Coronary artery (tissue), 2 donors: ENCODE measurements around the gene TBC1D1.
A peak's percentile ranks its signal among the peaks of the same experiment; 100 is the strongest.

Source experiments
- DNase-seq: peaks from one replicate; pipeline ENCODE4 v3.0.0-alpha.2; 2017; ENCODE audit warnings: low spot score
- H3K27ac ChIP-seq, 2 donors: fragments of 200-600 bp; sonication (generic); one replicate each; pipeline ENCODE4 v1.5.1; 2016 to 2019
- H3K4me3 ChIP-seq: fragments of 200-600 bp; sonication (generic); 2 replicates; pipeline ENCODE4 v1.5.1; 2016; ENCODE audit warnings: mild to moderate bottlenecking, moderate library complexity
- TF ChIP-seq, protein P1 (sequence below): fragments of 200-600 bp; sonication (generic); IDR thresholded peaks from one replicate; pipeline ENCODE4 v1.5.1; 2019; ENCODE audit warnings: antibody characterized with exemption

Gene TBC1D1

DNA sequence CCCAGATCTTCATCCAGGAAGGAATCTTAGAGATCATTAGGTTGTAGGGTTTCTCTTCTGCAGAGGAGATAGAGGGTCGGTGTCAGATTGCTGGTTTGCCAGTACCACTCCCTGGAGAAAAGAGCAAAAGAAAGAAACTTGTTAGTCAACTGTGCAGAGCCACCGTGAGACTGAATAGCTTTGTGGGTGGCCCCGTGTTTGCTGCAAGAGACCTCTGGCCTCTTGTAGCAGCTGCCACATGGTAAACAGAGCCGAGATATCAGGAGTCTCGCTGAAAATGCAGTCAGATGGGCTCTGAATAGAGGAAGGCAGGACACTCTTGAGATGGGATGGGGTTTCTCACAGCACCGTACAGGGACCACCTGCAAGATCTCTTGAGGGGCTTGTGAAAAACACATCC, 219.0 kb downstream of the TBC1D1 start:
- no peak overlapping the region for H3K27ac ChIP-seq
- TF ChIP-seq, protein P1, sequence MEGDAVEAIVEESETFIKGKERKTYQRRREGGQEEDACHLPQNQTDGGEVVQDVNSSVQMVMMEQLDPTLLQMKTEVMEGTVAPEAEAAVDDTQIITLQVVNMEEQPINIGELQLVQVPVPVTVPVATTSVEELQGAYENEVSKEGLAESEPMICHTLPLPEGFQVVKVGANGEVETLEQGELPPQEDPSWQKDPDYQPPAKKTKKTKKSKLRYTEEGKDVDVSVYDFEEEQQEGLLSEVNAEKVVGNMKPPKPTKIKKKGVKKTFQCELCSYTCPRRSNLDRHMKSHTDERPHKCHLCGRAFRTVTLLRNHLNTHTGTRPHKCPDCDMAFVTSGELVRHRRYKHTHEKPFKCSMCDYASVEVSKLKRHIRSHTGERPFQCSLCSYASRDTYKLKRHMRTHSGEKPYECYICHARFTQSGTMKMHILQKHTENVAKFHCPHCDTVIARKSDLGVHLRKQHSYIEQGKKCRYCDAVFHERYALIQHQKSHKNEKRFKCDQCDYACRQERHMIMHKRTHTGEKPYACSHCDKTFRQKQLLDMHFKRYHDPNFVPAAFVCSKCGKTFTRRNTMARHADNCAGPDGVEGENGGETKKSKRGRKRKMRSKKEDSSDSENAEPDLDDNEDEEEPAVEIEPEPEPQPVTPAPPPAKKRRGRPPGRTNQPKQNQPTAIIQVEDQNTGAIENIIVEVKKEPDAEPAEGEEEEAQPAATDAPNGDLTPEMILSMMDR: no peak
- no peak for DNase-seq

DNA sequence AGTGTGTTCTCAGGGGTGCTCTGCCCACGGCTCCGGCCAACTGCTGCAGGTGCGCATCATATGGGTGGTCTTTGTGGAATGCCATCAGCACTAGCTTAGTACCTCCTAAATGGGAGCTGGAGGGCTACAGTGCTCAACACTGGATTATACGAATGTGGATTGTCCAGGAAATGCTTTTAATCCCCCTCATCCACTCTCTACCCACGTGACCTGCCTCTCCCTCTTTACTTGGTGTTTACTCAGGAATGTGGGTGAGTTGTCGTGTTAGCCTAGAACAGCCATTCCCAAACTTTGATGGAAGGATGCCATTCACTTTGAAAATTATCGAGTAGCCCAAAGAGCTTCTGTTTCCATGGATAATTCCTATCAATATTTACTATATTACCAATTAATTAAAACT, 220.1 kb downstream of the TBC1D1 start:
- DNase-seq: no peak
- TF ChIP-seq, protein P1: no peak
- H3K27ac ChIP-seq: no peak overlapping the region
- H3K4me3 ChIP-seq: no peak overlapping the region

More for the DNA sequence above, 219.0 kb downstream of the TBC1D1 start:
- no peak overlapping the region for H3K4me3 ChIP-seq

DNA sequence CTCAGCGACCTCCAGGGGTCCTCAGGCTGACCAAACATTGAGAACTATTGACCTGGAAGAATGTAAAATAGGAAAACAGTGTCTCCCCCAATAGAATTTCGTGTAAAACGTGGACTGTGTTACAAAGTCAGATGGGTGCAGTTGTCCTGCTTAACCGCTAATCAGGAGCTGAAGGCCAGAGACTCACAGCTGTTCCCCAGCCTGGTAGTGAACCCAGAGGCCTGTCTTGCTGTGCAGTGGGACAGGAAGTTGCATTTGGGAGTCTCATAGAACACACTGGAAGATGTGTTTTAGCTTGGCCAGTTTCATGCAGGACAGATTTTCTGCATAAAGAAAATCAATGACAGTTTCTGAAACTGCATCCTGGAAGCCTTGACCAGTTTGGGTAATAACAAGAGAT, 220.8 kb downstream of the TBC1D1 start:
- DNase-seq: no peak
- TF ChIP-seq, protein P1: no peak
- Histone ChIP-seq H3K4me3 (no peak overlapping the region), H3K27ac (no peak overlapping the region)

DNA sequence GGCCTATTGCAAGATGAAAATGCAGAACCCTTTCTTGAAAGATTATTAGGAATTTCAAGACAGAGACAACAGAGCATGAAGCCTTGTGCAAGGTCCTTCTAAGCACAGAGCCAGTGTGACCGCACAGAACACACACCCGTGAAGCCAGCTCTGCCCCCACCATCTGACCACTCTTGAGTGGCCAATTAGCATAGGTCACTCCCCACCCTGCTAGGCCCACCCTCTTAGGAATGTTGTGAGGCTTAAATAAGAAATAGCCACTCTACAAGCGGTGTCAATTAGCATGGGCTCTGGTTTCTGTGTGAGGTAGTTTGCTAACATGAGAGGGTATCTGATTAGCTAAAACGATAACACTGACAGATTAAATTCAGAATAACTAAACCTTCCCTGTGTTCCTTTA, 222.2 kb downstream of the TBC1D1 start:
- peak overlapping the region in 1 of 2 donors; percentile 17 for H3K27ac ChIP-seq
- TF ChIP-seq, protein P1: no peak
- H3K4me3 ChIP-seq: no peak overlapping the region
- no peak for DNase-seq

DNA sequence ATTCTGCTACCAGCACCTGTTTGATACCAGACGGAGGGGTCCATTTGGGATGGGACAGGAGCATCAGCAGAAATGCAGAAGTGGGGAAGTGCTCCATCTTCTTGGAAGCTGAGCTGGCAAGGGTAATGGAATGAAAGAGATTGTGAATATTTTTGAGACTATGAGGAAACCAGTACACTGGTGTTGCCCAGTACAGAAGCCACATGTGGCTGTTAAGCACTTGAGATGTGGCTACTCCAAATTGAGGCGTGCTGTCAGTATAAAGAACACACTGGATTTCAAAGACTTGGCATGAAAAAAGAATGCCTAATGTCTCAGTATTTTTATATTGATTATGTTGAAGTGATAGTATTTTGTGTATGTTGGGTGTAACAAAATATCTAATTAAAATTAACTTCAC, 222.7 kb downstream of the TBC1D1 start:
- DNase-seq: no peak
- no peak overlapping the region for H3K27ac ChIP-seq
- TF ChIP-seq, protein P1: no peak
- H3K4me3 ChIP-seq: no peak overlapping the region

DNA sequence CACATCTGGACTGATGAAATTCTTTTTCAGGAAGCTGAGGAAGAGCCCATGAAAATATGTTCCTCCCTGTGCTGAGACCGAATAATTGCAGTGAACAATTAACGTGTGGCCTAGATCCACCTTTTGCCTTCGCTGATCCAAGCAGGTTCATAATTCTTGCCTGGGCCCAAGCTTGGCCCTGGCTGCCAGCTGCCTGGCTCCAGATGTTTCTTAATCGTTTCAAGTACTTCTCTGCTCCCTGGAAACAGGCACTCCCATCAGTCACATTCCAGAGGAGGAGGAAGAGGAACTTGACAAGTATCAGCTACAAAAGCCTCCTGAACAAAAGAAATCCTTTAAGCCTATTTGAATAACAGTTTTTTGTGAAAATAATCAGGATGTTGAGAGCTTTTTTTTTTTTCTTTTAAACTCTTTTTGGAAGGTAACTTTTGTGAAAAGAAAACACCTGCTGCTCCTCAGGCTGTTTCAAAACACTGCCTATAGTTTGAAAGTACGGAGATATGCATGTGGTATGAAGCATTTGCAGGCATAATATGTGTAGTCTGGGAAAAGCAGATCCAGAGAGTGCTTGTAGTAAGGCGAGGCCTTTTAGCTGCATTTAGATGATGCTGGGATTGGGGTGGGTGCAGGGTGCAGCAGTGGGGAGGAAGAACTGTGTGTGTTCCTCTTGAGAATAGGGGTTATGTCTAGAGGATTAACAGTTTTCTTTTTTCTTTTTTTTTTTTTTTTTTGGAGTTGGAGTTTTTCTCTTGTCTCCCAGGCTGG, 223.7 kb downstream of the TBC1D1 start:
- Histone ChIP-seq H3K27ac (peak overlapping the region in 1 of 2 donors; percentile 27), H3K4me3 (no peak overlapping the region)
- DNase-seq: no peak
- TF ChIP-seq, protein P1: no peak

DNA sequence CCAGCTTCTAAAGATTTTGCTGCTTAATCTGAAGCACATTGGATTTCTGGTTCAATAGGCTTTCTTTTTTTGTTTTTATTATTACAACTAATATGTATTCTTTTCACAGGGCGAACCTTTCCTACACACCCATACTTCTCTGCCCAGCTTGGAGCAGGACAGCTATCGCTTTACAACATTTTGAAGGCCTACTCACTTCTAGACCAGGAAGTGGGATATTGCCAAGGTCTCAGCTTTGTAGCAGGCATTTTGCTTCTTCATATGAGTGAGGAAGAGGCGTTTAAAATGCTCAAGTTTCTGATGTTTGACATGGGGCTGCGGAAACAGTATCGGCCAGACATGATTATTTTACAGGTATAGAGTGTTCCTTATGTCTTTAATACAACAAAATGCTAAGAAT, 224.7 kb downstream of the TBC1D1 start:
- TF ChIP-seq, protein P1: no peak
- no peak overlapping the region for H3K4me3 ChIP-seq
- no peak overlapping the region for H3K27ac ChIP-seq

More for the DNA sequence above, 224.7 kb downstream of the TBC1D1 start:
- no peak for DNase-seq
